ENCODE results near the gene TRIM16.
"Not testable (repeated sequence)": the region's sequence is repeated elsewhere in the genome, so short reads cannot be mapped to it uniquely, and the experiment has no call there.

The TRIM16 gene

DNA sequence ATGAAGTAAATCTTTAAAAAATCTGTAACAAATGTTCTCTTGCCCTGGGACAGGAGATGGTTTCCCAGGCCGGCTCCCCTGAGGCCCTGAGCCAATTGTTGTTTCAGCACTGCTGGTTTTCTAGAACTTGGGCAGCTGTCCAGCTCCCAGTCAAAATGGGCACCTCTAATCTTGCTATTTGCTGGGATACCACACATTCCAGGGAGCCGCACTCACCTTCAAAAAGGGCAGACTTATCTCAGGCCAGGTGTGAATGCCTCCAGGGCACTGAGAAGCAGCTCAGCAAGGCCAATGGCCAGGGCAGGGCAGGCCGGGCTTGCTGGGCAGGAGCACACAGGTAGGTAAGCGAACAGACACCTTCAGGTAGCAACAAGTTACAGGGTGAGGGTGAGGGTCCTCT is 24.4 kb downstream of the TRIM16 start:
- TF ChIP-seq, protein P1, sequence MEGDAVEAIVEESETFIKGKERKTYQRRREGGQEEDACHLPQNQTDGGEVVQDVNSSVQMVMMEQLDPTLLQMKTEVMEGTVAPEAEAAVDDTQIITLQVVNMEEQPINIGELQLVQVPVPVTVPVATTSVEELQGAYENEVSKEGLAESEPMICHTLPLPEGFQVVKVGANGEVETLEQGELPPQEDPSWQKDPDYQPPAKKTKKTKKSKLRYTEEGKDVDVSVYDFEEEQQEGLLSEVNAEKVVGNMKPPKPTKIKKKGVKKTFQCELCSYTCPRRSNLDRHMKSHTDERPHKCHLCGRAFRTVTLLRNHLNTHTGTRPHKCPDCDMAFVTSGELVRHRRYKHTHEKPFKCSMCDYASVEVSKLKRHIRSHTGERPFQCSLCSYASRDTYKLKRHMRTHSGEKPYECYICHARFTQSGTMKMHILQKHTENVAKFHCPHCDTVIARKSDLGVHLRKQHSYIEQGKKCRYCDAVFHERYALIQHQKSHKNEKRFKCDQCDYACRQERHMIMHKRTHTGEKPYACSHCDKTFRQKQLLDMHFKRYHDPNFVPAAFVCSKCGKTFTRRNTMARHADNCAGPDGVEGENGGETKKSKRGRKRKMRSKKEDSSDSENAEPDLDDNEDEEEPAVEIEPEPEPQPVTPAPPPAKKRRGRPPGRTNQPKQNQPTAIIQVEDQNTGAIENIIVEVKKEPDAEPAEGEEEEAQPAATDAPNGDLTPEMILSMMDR (IDR thresholded peaks at IDR 0.05): no peak
- H3K27me3 Mint-ChIP-seq (ENCODE audit: low read depth, poor library complexity): no peaks in the 10 kb centered on the region
- peaks cover 52% of the 10 kb centered on the region for H3K36me3 Mint-ChIP-seq (ENCODE audit: low read depth)
- no peaks in the 10 kb centered on the region for H3K9me3 Mint-ChIP-seq
- no peak overlapping the region for H3K27ac Mint-ChIP-seq
- no peak for DNase-seq
- H3K4me3 Mint-ChIP-seq: no peak overlapping the region
- peaks cover 46% of the 10 kb centered on the region for H3K4me1 Mint-ChIP-seq

DNA sequence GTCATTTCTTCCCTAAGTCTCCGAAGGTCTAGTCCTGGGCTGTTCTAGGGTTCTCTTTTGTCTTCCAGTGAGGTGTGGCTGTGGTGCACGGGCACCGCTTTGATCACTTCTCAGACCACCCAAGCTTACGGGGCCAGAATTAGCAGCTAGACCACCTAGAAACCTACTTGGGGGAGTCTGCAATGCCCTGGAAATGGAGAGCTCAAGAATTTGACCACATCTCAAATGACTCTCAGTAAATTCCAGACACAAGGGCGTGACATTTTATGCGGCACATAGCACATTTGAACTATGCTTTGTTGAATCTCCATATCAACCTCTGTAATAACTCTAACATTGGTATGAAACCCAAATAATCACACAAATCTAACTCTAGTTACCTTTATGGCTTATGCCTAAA is 24.9 kb downstream of the TRIM16 start:
- peaks cover 48% of the 10 kb centered on the region for H3K36me3 Mint-ChIP-seq (ENCODE audit: low read depth)

DNA sequence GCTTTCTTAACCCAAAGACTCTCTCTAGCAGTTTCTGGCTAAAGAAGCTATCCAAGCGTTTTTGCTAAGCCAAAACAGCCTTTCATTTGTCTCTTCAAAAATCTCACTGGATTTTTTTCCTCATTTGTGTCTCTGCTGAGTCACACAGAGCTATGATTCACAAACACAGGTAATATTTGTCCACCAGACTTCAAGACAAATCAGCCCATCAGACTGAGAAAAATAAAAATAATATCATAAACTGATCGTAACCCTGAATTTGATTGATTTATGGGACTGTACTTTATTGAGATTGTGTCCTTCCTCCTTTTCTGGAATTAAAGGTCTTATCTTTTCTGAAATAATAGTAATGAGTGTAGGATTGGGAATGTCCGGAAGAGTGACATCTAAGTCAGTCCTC is 25.8 kb downstream of the TRIM16 start:
- TF ChIP-seq, protein P1 (IDR thresholded peaks at IDR 0.05): no peak
- no peak overlapping the region for H3K4me3 Mint-ChIP-seq
- H3K27me3 Mint-ChIP-seq (ENCODE audit: low read depth, poor library complexity): no peaks in the 10 kb centered on the region
- no peak for DNase-seq
- no peak overlapping the region for H3K27ac Mint-ChIP-seq
- no peaks in the 10 kb centered on the region for H3K9me3 Mint-ChIP-seq
- peaks cover 59% of the 10 kb centered on the region for H3K4me1 Mint-ChIP-seq
- H3K36me3 Mint-ChIP-seq (ENCODE audit: low read depth): peaks cover 46% of the 10 kb centered on the region

More for the DNA sequence above, 24.9 kb downstream of the TRIM16 start:
- H3K27me3 Mint-ChIP-seq (ENCODE audit: low read depth, poor library complexity): no peaks in the 10 kb centered on the region
- DNase-seq: no peak
- H3K9me3 Mint-ChIP-seq: no peaks in the 10 kb centered on the region
- H3K27ac Mint-ChIP-seq: peak overlapping the region; percentile 82
- H3K4me3 Mint-ChIP-seq: no peak overlapping the region
- TF ChIP-seq, protein P1 (IDR thresholded peaks at IDR 0.05): no peak
- H3K4me1 Mint-ChIP-seq: peaks cover 50% of the 10 kb centered on the region

DNA sequence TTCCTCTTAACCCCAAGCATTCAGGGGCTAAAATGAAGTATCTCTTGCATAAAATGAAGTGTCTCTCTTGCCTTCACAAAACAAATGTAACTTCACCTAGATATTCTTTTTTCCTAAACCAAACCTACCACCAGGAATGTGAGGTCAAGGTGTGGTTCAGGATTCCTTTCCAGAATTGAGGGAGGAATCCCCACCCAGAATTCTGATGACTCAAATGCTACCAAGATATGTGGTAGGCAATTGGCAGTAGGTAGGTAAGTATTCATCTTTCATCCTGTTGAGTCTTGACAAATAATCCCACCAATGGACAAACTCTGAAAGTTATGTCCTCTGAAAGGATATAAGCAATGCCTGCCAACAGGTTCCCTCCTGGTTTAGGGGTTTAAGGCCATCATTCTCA is 26.2 kb downstream of the TRIM16 start:
- Mint-ChIP-seq H3K9me3 (no peaks in the 10 kb centered on the region), H3K27me3 (ENCODE audit: low read depth, poor library complexity) (no peaks in the 10 kb centered on the region), H3K27ac (no peak overlapping the region), H3K4me3 (no peak overlapping the region), H3K36me3 (ENCODE audit: low read depth) (peaks cover 46% of the 10 kb centered on the region), H3K4me1 (peaks cover 64% of the 10 kb centered on the region)
- TF ChIP-seq, protein P1 (IDR thresholded peaks at IDR 0.05): no peak
- no peak for DNase-seq

DNA sequence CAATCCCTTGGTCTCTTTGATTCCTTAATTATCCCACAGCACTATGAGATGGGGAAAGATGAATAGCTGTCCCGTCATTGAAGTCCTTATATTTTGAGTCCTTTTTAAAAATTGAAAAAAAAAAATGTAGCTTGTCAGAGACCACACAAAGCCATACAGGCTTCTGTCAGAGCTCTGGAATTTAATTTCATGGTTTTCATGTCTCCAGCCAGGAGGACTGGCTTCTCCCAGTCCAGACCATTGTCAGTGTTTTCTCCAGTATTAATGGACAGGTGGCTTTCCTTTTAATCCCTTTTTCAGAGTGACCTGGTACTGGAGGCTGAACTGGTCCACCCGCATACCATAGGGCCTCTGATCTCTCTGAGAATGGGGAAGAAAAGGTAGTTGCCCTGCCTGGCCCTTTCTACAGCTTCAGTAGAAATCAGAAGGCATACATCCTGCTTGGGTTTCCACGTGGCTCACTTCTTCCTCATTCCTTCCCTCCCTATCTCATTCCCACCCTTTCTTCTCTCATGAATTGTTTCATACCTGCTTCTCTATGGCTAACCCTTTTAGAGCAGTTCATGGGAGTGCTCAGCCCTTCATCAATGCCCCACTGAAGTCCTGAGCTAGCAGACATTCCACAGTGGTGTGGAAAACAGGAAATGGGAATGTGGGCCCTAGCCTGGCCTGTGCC is 29.1 kb downstream of the TRIM16 start:
- Mint-ChIP-seq H3K9me3 (no peaks in the 10 kb centered on the region), H3K27me3 (ENCODE audit: low read depth, poor library complexity) (no peaks in the 10 kb centered on the region), H3K4me3 (no peak overlapping the region), H3K27ac (peak overlapping the region; percentile 82), H3K36me3 (ENCODE audit: low read depth) (peaks cover 39% of the 10 kb centered on the region), H3K4me1 (peaks cover 67% of the 10 kb centered on the region)
- TF ChIP-seq, protein P1 (IDR thresholded peaks at IDR 0.05): no peak
- DNase-seq: no peak

GRCh38 chr17:15654401-15654800 is 29.7 kb downstream of the TRIM16 start:
- not testable (repeated sequence) for H3K4me3 Mint-ChIP-seq; H3K9me3 Mint-ChIP-seq; H3K27me3 Mint-ChIP-seq (ENCODE audit: low read depth, poor library complexity); DNase-seq
- peaks cover 73% of the 10 kb centered on the region for H3K4me1 Mint-ChIP-seq
- H3K27ac Mint-ChIP-seq: peak overlapping the region; percentile 86
- peaks cover 39% of the 10 kb centered on the region for H3K36me3 Mint-ChIP-seq (ENCODE audit: low read depth)

Measured in nephron progenitor cell (in vitro differentiated cells).